Natural killer cell (primary cell): ENCODE measurements around the gene OR10A4. TPM values are rescaled to one million over a fixed set of nuclear protein-coding genes. Genes with fewer than 3 reads are reported as not detected.

Experiments used
- ATAC-seq, 3 donors: fragments of 150-1000 bp in 2 of 3; fragments of 200-7000 bp in 1 of 3; cut with Tn5 transposase; 1 replicate in 1 of 3; 2 replicates in 2 of 3; pipeline ENCODE4 v1.10.0; 2021; ENCODE audit warnings: mild to moderate bottlenecking in 2 of 3, moderate library complexity in 2 of 3
- DNase-seq, 2 donors: peaks; one replicate each; pipeline versions ENCODE4 v3.0.0 to v3.0.0-alpha.2; 2013 to 2021; ENCODE audit warnings: mixed read lengths in 1 of 2
- H3K27ac ChIP-seq: one replicate; pipeline ENCODE4 v1.5.1; 2013; ENCODE audit warnings: mild to moderate bottlenecking, low read length
- H3K27me3 ChIP-seq: one replicate; pipeline ENCODE4 v1.6.1; 2013; ENCODE audit warnings: low read length; ENCODE audit not compliant: control insufficient read depth, insufficient read depth
- H3K36me3 ChIP-seq: one replicate; pipeline ENCODE4 v1.6.1; 2013; ENCODE audit warnings: low read length; ENCODE audit not compliant: control insufficient read depth, insufficient read depth
- H3K4me1 ChIP-seq: one replicate; pipeline ENCODE4 v1.6.1; 2013; ENCODE audit warnings: low read length; ENCODE audit not compliant: control insufficient read depth, insufficient read depth
- H3K4me3 ChIP-seq: one replicate; pipeline ENCODE4 v1.5.1; 2013; ENCODE audit warnings: low read length
- H3K9me3 ChIP-seq: one replicate; pipeline ENCODE4 v1.6.1; 2013; ENCODE audit warnings: low read length; ENCODE audit not compliant: control insufficient read depth, insufficient read depth
- H3K27ac Mint-ChIP-seq, 2 donors: one replicate each; pipeline ENCODE4 v1.8.0; 2022; ENCODE audit warnings: mild to moderate bottlenecking in 2 of 2, mixed read lengths in 2 of 2, moderate library complexity in 1 of 2
- H3K27me3 Mint-ChIP-seq, 2 donors: one replicate each; pipeline ENCODE4 v1.8.0; 2022; ENCODE audit warnings: low read depth in 2 of 2, mixed read lengths in 2 of 2
- H3K36me3 Mint-ChIP-seq: one replicate; pipeline ENCODE4 v1.8.0; 2022; ENCODE audit warnings: mixed read lengths
- H3K4me1 Mint-ChIP-seq, 2 donors: one replicate each; pipeline ENCODE4 v1.8.0; 2022; ENCODE audit warnings: mixed read lengths in 2 of 2
- H3K4me3 Mint-ChIP-seq: one replicate; pipeline ENCODE4 v1.8.0; 2022; ENCODE audit warnings: mild to moderate bottlenecking, moderate library complexity, mixed read lengths
- H3K9me3 Mint-ChIP-seq, 2 donors: one replicate each; pipeline ENCODE4 v1.8.0; 2022; ENCODE audit warnings: mixed read lengths in 2 of 2
- WGBS: methylation state at CpG from one replicate; pipeline ENCODE4 v1.1.7; 2013; ENCODE audit warnings: missing lambda C conversion rate; ENCODE audit not compliant: insufficient coverage; 5-methylcytosine and 5-hydroxymethylcytosine counted together
- intact Hi-C: fragments of 100-400 bp; cut with micrococcal nuclease; formaldehyde crosslinking; loops from one replicate; pipeline ENCODE4 v1.14.2; 2022
- total RNA-seq, 4 donors: library from RNA; stranded (reverse); fragments of 120-200 nt in 1 of 4; gene quantifications; one replicate each; pipeline versions ENCODE4 v1.2.3 to v1.2.4, GENCODE V29; 2013 to 2022
- TF ChIP-seq, protein P1 (sequence below): fragments of 200-600 bp; IDR thresholded peaks from one replicate; pipeline ENCODE4 v1.8.0; 2022; ENCODE audit warnings: antibody characterized with exemption

OR10A4 gene, protein sequence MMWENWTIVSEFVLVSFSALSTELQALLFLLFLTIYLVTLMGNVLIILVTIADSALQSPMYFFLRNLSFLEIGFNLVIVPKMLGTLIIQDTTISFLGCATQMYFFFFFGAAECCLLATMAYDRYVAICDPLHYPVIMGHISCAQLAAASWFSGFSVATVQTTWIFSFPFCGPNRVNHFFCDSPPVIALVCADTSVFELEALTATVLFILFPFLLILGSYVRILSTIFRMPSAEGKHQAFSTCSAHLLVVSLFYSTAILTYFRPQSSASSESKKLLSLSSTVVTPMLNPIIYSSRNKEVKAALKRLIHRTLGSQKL
- not detected for total RNA-seq
- total RNA-seq (2013): not detected

DNA sequence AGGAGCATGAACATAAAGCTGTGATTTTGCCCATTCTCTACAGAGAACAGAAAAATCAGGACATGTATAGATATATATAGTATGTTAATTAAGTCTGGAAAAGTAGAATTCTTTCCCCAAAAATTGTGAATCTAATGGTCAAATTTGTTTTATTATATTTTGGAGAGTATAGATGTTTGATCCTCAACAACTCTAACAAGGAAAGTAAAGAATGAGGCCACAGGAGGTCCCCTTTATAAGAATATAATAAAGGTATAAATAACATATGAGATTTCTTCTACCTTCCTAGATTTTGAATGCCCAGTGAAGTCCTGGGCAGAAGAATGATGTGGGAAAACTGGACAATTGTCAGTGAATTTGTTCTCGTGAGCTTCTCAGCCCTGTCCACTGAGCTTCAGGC is at the start of gene OR10A4:
TSS of gene OR10A4 (plus strand) at position 301 of the 400 bp plus-strand sequence. CDS start at position 324, 23 bp downstream.
- Histone ChIP-seq H3K27me3 (no peaks in the 10 kb centered on the region), H3K27ac (no peak within 1 kb of the TSS), H3K4me3 (no peak within 1 kb of the TSS), H3K4me1 (no peaks in the 10 kb centered on the region), H3K36me3 (no peaks in the 10 kb centered on the region), H3K9me3 (no peaks in the 10 kb centered on the region)
- no peak for ATAC-seq
- Mint-ChIP-seq H3K27ac (no peak within 1 kb of the TSS), H3K4me1 (no peaks in the 10 kb centered on the region), H3K4me3 (no peak within 1 kb of the TSS), H3K36me3 (no peaks in the 10 kb centered on the region), H3K27me3 (peaks cover 2 to 7% of the 10 kb centered on the region in 2 donors), H3K9me3 (peaks cover 0 to 3% of the 10 kb centered on the region in 2 donors)
- no peak for DNase-seq
- TF ChIP-seq, protein P1, sequence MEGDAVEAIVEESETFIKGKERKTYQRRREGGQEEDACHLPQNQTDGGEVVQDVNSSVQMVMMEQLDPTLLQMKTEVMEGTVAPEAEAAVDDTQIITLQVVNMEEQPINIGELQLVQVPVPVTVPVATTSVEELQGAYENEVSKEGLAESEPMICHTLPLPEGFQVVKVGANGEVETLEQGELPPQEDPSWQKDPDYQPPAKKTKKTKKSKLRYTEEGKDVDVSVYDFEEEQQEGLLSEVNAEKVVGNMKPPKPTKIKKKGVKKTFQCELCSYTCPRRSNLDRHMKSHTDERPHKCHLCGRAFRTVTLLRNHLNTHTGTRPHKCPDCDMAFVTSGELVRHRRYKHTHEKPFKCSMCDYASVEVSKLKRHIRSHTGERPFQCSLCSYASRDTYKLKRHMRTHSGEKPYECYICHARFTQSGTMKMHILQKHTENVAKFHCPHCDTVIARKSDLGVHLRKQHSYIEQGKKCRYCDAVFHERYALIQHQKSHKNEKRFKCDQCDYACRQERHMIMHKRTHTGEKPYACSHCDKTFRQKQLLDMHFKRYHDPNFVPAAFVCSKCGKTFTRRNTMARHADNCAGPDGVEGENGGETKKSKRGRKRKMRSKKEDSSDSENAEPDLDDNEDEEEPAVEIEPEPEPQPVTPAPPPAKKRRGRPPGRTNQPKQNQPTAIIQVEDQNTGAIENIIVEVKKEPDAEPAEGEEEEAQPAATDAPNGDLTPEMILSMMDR: no peak
- 94% methylated on average over 1 of the region's 1 CpG for WGBS
- intact Hi-C loops: no loop called here

DNA sequence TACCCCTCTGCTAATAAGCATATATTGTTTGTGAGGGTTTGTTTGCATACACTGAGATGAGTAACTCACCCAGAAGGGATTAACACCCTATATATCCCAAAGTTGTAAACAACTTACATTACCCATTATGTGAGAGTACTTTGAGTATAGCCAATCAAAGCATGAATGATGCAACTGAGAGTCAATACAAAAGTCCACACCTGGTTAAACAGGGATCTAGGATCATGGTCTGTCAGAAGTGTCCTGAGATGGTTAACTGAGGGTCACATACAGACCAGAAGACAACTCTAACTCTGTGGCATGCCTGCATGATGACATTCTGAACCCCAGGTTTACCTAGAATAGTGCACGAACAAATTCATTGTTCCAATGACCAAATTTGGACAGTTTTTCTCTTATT is 48.3 kb upstream of the OR10A4 start:
- H3K4me3 Mint-ChIP-seq: no peak overlapping the region
- H3K36me3 Mint-ChIP-seq: no peaks in the 10 kb centered on the region
- TF ChIP-seq, protein P1: no peak
- no peaks in the 10 kb centered on the region for H3K36me3 ChIP-seq
- no peak overlapping the region for H3K4me3 ChIP-seq
- H3K27me3 ChIP-seq: no peaks in the 10 kb centered on the region
- no peak overlapping the region for H3K27ac Mint-ChIP-seq
- no peaks in the 10 kb centered on the region for H3K4me1 Mint-ChIP-seq
- H3K9me3 Mint-ChIP-seq: no peaks in the 10 kb centered on the region
- DNase-seq: no peak
- intact Hi-C loops: no loop called here
- no peaks in the 10 kb centered on the region for H3K4me1 ChIP-seq
- no peak overlapping the region for H3K27ac ChIP-seq
- no peak for ATAC-seq
- peaks cover 4 to 9% of the 10 kb centered on the region in 2 donors for H3K27me3 Mint-ChIP-seq
- 76% methylated on average over 1 of the region's 1 CpG for WGBS
- no peaks in the 10 kb centered on the region for H3K9me3 ChIP-seq

DNA sequence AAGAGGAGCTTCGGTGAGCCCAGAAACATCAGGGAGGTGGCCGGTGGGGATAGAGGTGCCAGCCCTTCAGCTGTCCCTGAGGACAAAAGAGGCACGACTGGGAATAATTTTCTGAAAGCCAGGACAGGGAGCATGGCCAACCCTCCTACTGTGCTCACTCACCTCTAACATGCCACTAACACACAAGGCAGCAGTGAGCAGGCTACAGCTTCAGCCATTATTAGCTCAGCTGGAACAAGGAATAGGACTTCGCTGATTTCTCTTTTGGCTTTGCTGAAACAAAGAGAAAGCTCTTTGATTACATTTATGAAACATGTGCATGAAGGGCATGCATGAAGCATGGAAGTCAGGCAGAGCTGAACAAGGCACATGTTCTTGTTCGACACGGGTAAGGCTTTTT is 43.1 kb upstream of the OR10A4 start:
- 91% methylated on average over 6 of the region's 6 CpGs for WGBS
- TF ChIP-seq, protein P1: no peak
- no peaks in the 10 kb centered on the region for H3K9me3 Mint-ChIP-seq
- H3K27ac Mint-ChIP-seq: no peak overlapping the region
- no peak overlapping the region for H3K27ac ChIP-seq
- no peak for DNase-seq
- H3K4me1 Mint-ChIP-seq: no peaks in the 10 kb centered on the region
- H3K4me1 ChIP-seq: no peaks in the 10 kb centered on the region
- intact Hi-C loops: no loop called here
- H3K36me3 ChIP-seq: no peaks in the 10 kb centered on the region
- H3K9me3 ChIP-seq: no peaks in the 10 kb centered on the region
- H3K4me3 Mint-ChIP-seq: no peak overlapping the region
- H3K36me3 Mint-ChIP-seq: no peaks in the 10 kb centered on the region
- H3K27me3 ChIP-seq: no peaks in the 10 kb centered on the region
- H3K27me3 Mint-ChIP-seq: peaks cover 4 to 11% of the 10 kb centered on the region in 2 donors
- no peak for ATAC-seq
- H3K4me3 ChIP-seq: no peak overlapping the region

DNA sequence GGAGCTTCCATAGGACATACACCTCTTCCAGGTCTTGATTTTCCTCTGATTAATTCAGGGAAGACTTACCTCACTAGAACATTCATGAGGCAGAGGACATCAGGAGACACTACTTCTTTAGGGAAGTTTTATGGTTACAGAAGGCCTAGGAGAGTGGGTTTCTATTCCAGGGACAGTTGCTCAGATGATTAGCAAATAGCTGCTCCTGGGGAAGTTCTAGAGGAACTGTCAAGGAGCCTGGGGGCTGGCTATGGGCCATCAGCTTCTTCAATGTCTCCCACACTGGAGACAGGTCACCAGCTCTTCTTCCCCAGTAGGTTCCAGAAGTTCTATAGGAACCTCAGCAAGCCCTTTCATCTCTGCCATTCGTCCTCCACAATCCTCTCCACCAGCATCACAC is 42.4 kb upstream of the OR10A4 start:
- no peak overlapping the region for H3K27ac Mint-ChIP-seq
- peaks cover 4 to 11% of the 10 kb centered on the region in 2 donors for H3K27me3 Mint-ChIP-seq

More for the DNA sequence above, 42.4 kb upstream of the OR10A4 start:
- Histone ChIP-seq H3K27ac (no peak overlapping the region), H3K4me1 (no peaks in the 10 kb centered on the region), H3K27me3 (no peaks in the 10 kb centered on the region), H3K36me3 (no peaks in the 10 kb centered on the region), H3K4me3 (no peak overlapping the region), H3K9me3 (no peaks in the 10 kb centered on the region)
- Mint-ChIP-seq H3K36me3 (no peaks in the 10 kb centered on the region), H3K4me3 (no peak overlapping the region), H3K9me3 (no peaks in the 10 kb centered on the region), H3K4me1 (no peaks in the 10 kb centered on the region)
- TF ChIP-seq, protein P1: no peak
- ATAC-seq (no peak), DNase-seq (no peak)
- WGBS: no CpG with 5 or more reads among the region's 1 CpG
- intact Hi-C loops: no loop called here
